ENCODE results near the gene KCNJ11.

GRCh38 chr11:17430616-17431015 lies 42.2 kb upstream of the KCNJ11 start:
- no peak for TF ChIP-seq POLR2AphosphoS5 (IDR thresholded peaks at IDR 0.05; ENCODE audit: low read depth, low read length)
- TF ChIP-seq REST (IDR thresholded peaks at IDR 0.05; ENCODE audit: insufficient read depth in 1 of 2, low read depth in 2 of 2, low read length in 2 of 2), result no peak
- no peak for TF ChIP-seq SIN3A (IDR thresholded peaks at IDR 0.05; ENCODE audit: borderline replicate concordance, insufficient read depth, low read length)
- no peak for TF ChIP-seq TAF1 (IDR thresholded peaks at IDR 0.05; ENCODE audit: borderline replicate concordance, insufficient read depth, low read length)

All from PFSK-1 (cell line).